Parathyroid adenoma (tissue), 2 donors: Measurements from ENCODE around the gene C16orf82.

Source experiments
- H2AFZ ChIP-seq: fragments of 300-600 bp; sonication (generic); one replicate; pipeline ENCODE4 v1.7.0; 2017; ENCODE audit warnings: antibody characterized with exemption, mild to moderate bottlenecking
- H3K27ac ChIP-seq: fragments of 300-600 bp; sonication (generic); one replicate; pipeline ENCODE4 v1.7.0; 2017
- H3K27me3 ChIP-seq: fragments of 300-600 bp; sonication (generic); one replicate; pipeline ENCODE4 v1.7.0; 2017; ENCODE audit warnings: low read length; ENCODE audit not compliant: control insufficient read depth, insufficient read depth
- H3K36me3 ChIP-seq: fragments of 300-600 bp; sonication (generic); one replicate; pipeline ENCODE4 v1.7.0; 2017; ENCODE audit warnings: low read length; ENCODE audit not compliant: control insufficient read depth, insufficient read depth
- H3K4me1 ChIP-seq: fragments of 300-600 bp; sonication (generic); one replicate; pipeline ENCODE4 v1.7.0; 2017; ENCODE audit warnings: control low read depth
- H3K4me2 ChIP-seq: fragments of 300-600 bp; sonication (generic); one replicate; pipeline ENCODE4 v1.7.0; 2017; ENCODE audit warnings: low read length
- H3K4me3 ChIP-seq: fragments of 300-600 bp; sonication (generic); one replicate; pipeline ENCODE4 v1.7.0; 2017; ENCODE audit warnings: low read depth, low read length
- H3K79me2 ChIP-seq: fragments of 300-600 bp; sonication (generic); one replicate; pipeline ENCODE4 v1.7.0; 2017; ENCODE audit warnings: control low read depth
- H3K9ac ChIP-seq: fragments of 300-600 bp; sonication (generic); one replicate; pipeline ENCODE4 v1.7.0; 2017; ENCODE audit warnings: mild to moderate bottlenecking
- H3K9me3 ChIP-seq: fragments of 300-600 bp; sonication (generic); one replicate; pipeline ENCODE4 v1.7.0; 2017; ENCODE audit warnings: low read length; ENCODE audit not compliant: control insufficient read depth
- TF ChIP-seq, protein P1 (sequence below): fragments of 300-600 bp; sonication (generic); IDR thresholded peaks from one replicate; pipeline ENCODE4 v1.7.0; 2017; ENCODE audit warnings: antibody characterized with exemption, mild to moderate bottlenecking
- donor health status: primary hyperparathyroidism.

The C16orf82 gene

DNA sequence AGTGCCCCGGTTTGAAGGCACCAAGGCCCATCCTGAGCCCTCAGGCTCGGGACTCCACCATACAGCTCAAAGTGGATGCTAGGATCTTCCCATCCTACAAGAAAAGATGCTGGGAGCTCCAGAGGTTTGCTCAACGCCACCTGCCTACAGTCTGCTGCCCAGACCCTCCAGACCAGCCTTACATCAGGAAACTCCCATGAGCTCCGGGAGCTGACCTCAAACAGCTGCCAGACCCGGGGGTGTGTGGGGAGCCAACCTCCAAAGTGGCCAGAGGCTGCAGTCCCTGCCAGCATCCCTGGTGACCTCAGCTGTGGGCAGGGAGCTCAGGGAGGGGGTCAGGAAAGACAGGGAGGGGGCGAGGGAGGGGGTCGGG lies 43.8 kb downstream of the C16orf82 start:
- no peak overlapping the region for H3K4me3 ChIP-seq
- no peaks in the 10 kb centered on the region for H3K9me3 ChIP-seq
- H3K79me2 ChIP-seq: no peaks in the 10 kb centered on the region
- H3K4me2 ChIP-seq: no peak overlapping the region
- peak overlapping the region; percentile 25 for H2AFZ ChIP-seq
- TF ChIP-seq, protein P1, sequence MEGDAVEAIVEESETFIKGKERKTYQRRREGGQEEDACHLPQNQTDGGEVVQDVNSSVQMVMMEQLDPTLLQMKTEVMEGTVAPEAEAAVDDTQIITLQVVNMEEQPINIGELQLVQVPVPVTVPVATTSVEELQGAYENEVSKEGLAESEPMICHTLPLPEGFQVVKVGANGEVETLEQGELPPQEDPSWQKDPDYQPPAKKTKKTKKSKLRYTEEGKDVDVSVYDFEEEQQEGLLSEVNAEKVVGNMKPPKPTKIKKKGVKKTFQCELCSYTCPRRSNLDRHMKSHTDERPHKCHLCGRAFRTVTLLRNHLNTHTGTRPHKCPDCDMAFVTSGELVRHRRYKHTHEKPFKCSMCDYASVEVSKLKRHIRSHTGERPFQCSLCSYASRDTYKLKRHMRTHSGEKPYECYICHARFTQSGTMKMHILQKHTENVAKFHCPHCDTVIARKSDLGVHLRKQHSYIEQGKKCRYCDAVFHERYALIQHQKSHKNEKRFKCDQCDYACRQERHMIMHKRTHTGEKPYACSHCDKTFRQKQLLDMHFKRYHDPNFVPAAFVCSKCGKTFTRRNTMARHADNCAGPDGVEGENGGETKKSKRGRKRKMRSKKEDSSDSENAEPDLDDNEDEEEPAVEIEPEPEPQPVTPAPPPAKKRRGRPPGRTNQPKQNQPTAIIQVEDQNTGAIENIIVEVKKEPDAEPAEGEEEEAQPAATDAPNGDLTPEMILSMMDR: peak; percentile 3
- no peaks in the 10 kb centered on the region for H3K4me1 ChIP-seq
- H3K27ac ChIP-seq: no peak overlapping the region
- no peaks in the 10 kb centered on the region for H3K27me3 ChIP-seq
- no peak overlapping the region for H3K9ac ChIP-seq
- H3K36me3 ChIP-seq: no peaks in the 10 kb centered on the region

DNA sequence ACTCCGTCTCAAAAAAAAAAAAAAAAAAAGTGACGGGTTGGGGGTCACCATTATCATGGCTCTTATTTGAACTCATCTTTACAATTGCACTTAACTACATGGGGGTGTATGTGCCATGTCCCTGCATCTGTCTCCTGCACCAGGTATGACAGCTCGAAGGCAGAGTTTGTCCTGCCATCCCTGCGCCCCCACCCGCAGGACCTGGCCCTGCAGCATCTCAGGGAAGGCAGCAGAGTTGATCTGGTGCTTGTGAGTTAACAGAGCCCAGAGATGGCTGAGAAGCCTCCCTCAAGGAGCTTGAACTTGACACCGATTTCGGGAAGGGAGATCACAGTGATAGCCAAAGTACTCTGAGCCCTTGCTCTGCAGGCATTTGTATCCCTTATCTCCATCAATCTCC lies 44.8 kb downstream of the C16orf82 start:
- H3K9me3 ChIP-seq: no peaks in the 10 kb centered on the region
- no peaks in the 10 kb centered on the region for H3K36me3 ChIP-seq
- H3K4me1 ChIP-seq: no peaks in the 10 kb centered on the region
- H3K27ac ChIP-seq: no peak overlapping the region
- no peaks in the 10 kb centered on the region for H3K27me3 ChIP-seq
- H3K4me3 ChIP-seq: no peak overlapping the region
- H3K4me2 ChIP-seq: no peak overlapping the region
- no peaks in the 10 kb centered on the region for H3K79me2 ChIP-seq
- H3K9ac ChIP-seq: no peak overlapping the region
- TF ChIP-seq, protein P1: no peak
- H2AFZ ChIP-seq: no peak overlapping the region

DNA sequence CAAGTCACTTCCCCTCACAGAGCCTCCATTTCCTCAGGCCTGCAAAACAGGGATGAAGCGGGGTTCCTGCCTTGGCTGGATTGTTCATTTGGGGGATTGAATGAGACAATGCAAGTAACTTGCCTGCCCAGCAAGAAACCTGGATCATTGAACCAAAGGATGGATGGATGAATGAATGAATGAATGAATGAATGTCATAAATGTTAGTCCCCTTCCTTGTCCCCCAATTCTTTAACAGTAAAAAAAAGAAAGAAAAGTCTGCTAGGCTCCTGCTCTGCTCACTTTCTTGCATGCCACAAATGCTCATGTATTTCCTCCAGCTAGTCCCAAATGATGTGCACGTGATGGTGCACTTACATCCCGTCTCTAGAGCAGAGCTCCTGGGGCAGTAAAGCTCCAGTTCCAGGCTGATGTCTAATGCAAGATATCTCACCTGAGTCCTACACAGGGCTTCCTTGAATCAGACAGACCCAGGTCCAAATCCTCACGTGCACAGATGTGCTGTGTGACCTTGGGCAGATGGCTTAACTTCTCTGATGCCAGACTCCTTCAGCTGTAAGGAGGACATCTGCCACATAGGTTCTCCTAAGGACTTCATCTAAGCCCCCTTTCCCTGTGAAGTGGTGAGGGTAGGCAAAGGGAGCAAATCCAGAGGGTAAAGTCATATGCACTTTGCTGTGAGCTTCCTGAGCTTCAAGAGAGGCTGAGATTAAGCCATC lies 45.5 kb downstream of the C16orf82 start:
- no peaks in the 10 kb centered on the region for H3K27me3 ChIP-seq
- H3K4me1 ChIP-seq: no peaks in the 10 kb centered on the region
- H2AFZ ChIP-seq: no peak overlapping the region
- no peak overlapping the region for H3K9ac ChIP-seq
- TF ChIP-seq, protein P1: no peak
- H3K27ac ChIP-seq: no peak overlapping the region
- no peaks in the 10 kb centered on the region for H3K9me3 ChIP-seq
- no peaks in the 10 kb centered on the region for H3K36me3 ChIP-seq
- H3K79me2 ChIP-seq: no peaks in the 10 kb centered on the region
- no peak overlapping the region for H3K4me3 ChIP-seq
- no peak overlapping the region for H3K4me2 ChIP-seq

DNA sequence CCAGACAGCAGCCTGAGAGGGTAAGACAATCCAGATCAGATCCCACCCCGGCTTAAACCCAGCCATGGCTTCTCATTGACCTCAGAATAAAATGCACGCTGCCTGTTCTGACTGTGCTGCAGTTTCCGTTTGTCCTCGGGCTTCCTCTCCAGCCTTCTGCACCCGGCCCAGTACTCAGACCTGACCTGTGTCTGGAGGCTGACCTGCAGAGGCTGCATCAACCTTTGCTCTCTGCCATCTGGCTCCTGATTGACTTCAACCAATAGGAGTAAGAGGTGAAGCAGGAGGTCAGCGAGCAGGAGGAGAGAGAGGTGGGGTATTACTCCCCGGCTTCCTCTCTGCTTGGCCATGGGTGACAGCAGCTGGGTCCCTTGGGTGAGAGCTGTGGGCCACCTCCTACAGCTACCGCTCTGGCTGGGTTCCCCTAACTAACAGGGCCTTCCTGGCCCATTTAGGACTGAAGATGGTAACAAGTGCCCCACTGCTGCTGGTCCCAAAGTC lies 46.7 kb downstream of the C16orf82 start:
- H3K4me3 ChIP-seq: no peak overlapping the region
- no peak overlapping the region for H3K27ac ChIP-seq
- no peak overlapping the region for H3K9ac ChIP-seq
- TF ChIP-seq, protein P1: no peak
- H3K9me3 ChIP-seq: no peaks in the 10 kb centered on the region
- no peaks in the 10 kb centered on the region for H3K27me3 ChIP-seq
- no peaks in the 10 kb centered on the region for H3K79me2 ChIP-seq
- no peak overlapping the region for H3K4me2 ChIP-seq
- H3K4me1 ChIP-seq: no peaks in the 10 kb centered on the region
- H2AFZ ChIP-seq: no peak overlapping the region
- no peaks in the 10 kb centered on the region for H3K36me3 ChIP-seq

DNA sequence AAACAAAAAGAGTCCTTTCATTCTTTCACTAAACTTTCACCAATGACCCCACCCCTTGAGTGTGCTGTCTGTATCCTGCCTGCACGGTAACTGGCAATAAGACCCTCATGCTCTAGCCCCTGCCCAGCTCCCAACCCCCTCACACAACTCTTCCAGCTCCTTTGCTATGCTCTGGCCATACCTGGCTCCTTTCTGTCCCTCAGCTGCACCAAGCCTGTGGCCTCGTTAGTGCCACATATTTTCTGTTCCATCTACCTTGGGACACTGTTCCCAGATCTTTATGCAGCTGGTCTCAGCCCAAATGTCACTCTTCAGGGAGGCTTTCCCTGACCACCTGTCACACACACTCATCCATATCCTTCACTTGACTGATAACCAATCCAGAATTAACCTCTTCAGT lies 47.3 kb downstream of the C16orf82 start:
- H3K36me3 ChIP-seq: no peaks in the 10 kb centered on the region
- H3K79me2 ChIP-seq: no peaks in the 10 kb centered on the region
- TF ChIP-seq, protein P1: no peak
- no peaks in the 10 kb centered on the region for H3K27me3 ChIP-seq
- no peaks in the 10 kb centered on the region for H3K4me1 ChIP-seq
- H3K9me3 ChIP-seq: no peaks in the 10 kb centered on the region
- H2AFZ ChIP-seq: no peak overlapping the region
- H3K4me2 ChIP-seq: no peak overlapping the region
- no peak overlapping the region for H3K27ac ChIP-seq
- H3K9ac ChIP-seq: no peak overlapping the region
- no peak overlapping the region for H3K4me3 ChIP-seq
